Measurements from ENCODE around the gene PHLDB2. TPM values are rescaled to one million over a fixed set of nuclear protein-coding genes. Genes with fewer than 3 reads are reported as not detected.

The PHLDB2 gene
- total RNA-seq, 2 donors from 2014 or later, result 15.3 to 32.3 TPM

- WGBS, result 61% methylated on average over 2 of the region's 2 CpGs
Observed at GRCh38 chr3:111903067-111903511, 44.0 kb downstream of the PHLDB2 start.

DNA sequence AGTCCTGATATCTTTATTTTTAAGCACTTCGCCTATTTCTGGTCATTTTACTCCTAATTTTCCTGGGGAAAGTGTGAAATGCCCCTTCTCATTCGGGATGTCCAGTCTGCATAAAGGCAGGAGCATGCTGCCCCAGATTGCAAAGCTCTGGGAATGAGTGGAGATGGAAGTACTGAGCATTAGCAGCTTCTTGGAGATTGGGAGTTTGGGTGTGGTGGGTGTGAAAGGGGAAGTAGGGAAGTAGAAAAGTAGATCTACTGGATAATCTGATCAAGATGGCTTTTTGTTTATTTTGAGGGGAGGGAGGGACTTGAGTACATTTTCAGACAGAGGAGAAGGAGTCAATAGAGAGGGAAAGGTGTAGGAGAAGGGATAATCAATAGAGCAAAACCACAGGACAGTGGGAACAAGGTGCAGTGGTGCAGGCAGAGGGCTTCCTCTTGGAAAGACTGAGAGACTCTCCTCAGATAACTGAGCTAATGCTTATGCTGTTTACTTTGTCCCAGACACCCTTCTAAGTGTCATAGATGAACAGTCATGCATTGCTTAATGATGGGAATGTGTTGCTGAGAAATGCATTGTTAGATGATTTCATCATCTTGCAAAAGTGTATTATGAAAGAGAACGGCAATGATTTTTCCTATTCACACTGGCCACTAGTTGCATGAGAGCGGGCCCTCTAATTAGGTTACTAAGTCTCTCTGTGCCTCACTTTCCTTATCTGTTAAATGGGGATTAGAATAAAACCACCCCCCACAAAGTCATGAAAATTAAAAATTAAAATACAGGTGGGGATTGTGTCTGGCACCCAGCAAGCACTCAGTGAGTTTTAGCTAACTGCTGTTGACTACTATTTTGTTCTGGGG lies 45.5 kb downstream of the PHLDB2 start:
- DNase-seq (ENCODE audit: low spot score), result no peak
- H3K9me3 ChIP-seq, result no peaks in the 10 kb centered on the region
- no peaks in the 10 kb centered on the region for H3K4me1 ChIP-seq (replicated peaks)
- 87% methylated on average over 4 of the region's 4 CpGs for WGBS
- H3K36me3 ChIP-seq, result no peaks in the 10 kb centered on the region
- no peak overlapping the region for H3K4me3 ChIP-seq
- intact Hi-C loops (cut with DNase I), result no loop called here
- H3K27ac ChIP-seq, result no peak overlapping the region
- TF ChIP-seq CTCF (IDR thresholded peaks at IDR 0.05) (no peak), POLR2AphosphoS5 (IDR thresholded peaks at IDR 0.05) (no peak), POLR2A (IDR thresholded peaks at IDR 0.05) (no peak)
- no peaks in the 10 kb centered on the region for H3K27me3 ChIP-seq (replicated peaks; ENCODE audit: insufficient read depth)

More at GRCh38 chr3:111903067-111903511, 44.0 kb downstream of the PHLDB2 start:
- no peak overlapping the region for H3K4me3 ChIP-seq
- no peaks in the 10 kb centered on the region for H3K27me3 ChIP-seq (replicated peaks; ENCODE audit: insufficient read depth)
- TF ChIP-seq POLR2AphosphoS5 (IDR thresholded peaks at IDR 0.05) (no peak), CTCF (IDR thresholded peaks at IDR 0.05) (no peak), POLR2A (IDR thresholded peaks at IDR 0.05) (no peak)
- no peaks in the 10 kb centered on the region for H3K9me3 ChIP-seq
- H3K36me3 ChIP-seq, result no peaks in the 10 kb centered on the region
- no peaks in the 10 kb centered on the region for H3K4me1 ChIP-seq (replicated peaks)
- no peak overlapping the region for H3K27ac ChIP-seq
- DNase-seq (ENCODE audit: low spot score), result no peak
- intact Hi-C loops (cut with DNase I), result no loop called here

DNA sequence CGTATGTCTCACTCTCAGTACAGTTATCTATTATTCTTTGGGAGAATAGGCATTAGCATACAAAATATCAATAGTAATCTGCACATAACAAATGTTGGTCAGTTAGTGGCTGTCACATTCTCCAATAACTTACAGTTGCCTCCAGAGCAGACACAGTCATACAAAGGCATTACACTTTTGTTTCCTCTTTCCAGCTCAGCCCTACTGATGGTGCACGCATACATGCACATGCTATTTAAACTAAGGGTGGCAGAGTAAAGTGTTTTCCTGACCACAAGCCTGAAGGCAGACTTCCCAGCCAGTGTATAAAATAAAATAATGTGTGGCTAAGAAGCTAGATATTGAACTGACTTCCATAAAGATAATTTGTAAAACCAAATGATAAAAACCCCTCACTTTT lies 47.6 kb downstream of the PHLDB2 start:
- no peaks in the 10 kb centered on the region for H3K36me3 ChIP-seq
- H3K4me3 ChIP-seq, result no peak overlapping the region
- no peak for DNase-seq (ENCODE audit: low spot score)
- H3K9me3 ChIP-seq, result no peaks in the 10 kb centered on the region
- TF ChIP-seq POLR2A (IDR thresholded peaks at IDR 0.05), result no peak
- no peak for TF ChIP-seq POLR2AphosphoS5 (IDR thresholded peaks at IDR 0.05)
- no peak for TF ChIP-seq CTCF (IDR thresholded peaks at IDR 0.05)
- no peaks in the 10 kb centered on the region for H3K27me3 ChIP-seq (replicated peaks; ENCODE audit: insufficient read depth)
- intact Hi-C loops (cut with DNase I), result no loop called here
- WGBS, result 80% methylated on average over 2 of the region's 2 CpGs
- H3K4me1 ChIP-seq (replicated peaks), result no peaks in the 10 kb centered on the region
- no peak overlapping the region for H3K27ac ChIP-seq

DNA sequence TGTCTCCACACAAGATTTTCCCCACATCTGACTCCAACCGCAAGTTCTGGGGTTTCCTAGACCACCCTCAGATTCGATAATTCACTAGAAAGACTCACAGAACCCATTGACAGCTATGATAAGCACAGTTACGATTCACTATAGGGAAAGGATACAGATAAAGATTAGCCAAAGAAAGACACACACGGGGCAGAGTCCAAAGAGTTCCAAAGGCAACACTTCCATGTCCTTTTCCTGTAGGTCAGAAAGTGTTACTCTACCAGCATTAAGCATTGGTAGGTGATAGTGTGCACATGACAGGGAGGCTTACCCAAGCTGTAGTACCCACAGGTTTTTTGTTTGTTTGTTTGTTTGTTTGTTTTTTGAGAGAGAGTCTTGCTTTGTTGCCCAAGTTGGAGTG lies 48.1 kb downstream of the PHLDB2 start:
- Histone ChIP-seq H3K27me3 (replicated peaks; ENCODE audit: insufficient read depth) (no peaks in the 10 kb centered on the region), H3K27ac (no peak overlapping the region), H3K4me1 (replicated peaks) (no peaks in the 10 kb centered on the region)

More for the DNA sequence above, 48.1 kb downstream of the PHLDB2 start:
- no peak for DNase-seq (ENCODE audit: low spot score)
- 85% methylated on average over 4 of the region's 4 CpGs for WGBS
- Histone ChIP-seq H3K36me3 (no peaks in the 10 kb centered on the region), H3K9me3 (no peaks in the 10 kb centered on the region), H3K4me3 (no peak overlapping the region)
- TF ChIP-seq CTCF (IDR thresholded peaks at IDR 0.05) (no peak), POLR2A (IDR thresholded peaks at IDR 0.05) (no peak), POLR2AphosphoS5 (IDR thresholded peaks at IDR 0.05) (no peak)
- intact Hi-C loops (cut with DNase I), result no loop called here
